GM23338 (cell line): Measurements from ENCODE around the gene COG6. TPM values are rescaled to one million over a fixed set of nuclear protein-coding genes. Genes with fewer than 3 reads are reported as not detected.

Experiments
- ATAC-seq: fragments of 200-7000 bp; cut with Tn5 transposase; 3 replicates; pipeline ENCODE4 v1.9.1; 2020
- DNase-seq: peaks from one replicate; pipeline ENCODE4 v3.0.0-alpha.2; 2015; ENCODE audit warnings: low spot score
- H2AFZ ChIP-seq: fragments of 200-600 bp; sonication (generic); 2 replicates; pipeline ENCODE4 v1.8.0; 2016; ENCODE audit warnings: antibody characterized with exemption, mild to moderate bottlenecking, moderate library complexity
- H3F3A ChIP-seq: fragments of 200-600 bp; sonication (generic); replicated peaks from 2 replicates; pipeline ENCODE4 v1.8.0; 2017; ENCODE audit warnings: antibody characterized with exemption, mixed run types, low read depth
- H3K27ac ChIP-seq: fragments of 200-600 bp; sonication (generic); 2 replicates; pipeline ENCODE4 v1.6.1; 2016; ENCODE audit warnings: low read depth
- H3K27me3 ChIP-seq: fragments of 200-600 bp; sonication (generic); 2 replicates; pipeline ENCODE4 v1.8.0; 2016; ENCODE audit warnings: mild to moderate bottlenecking, mixed run types, moderate library complexity; ENCODE audit not compliant: insufficient read depth
- H3K36me3 ChIP-seq: fragments of 200-600 bp; sonication (generic); 2 replicates; pipeline ENCODE4 v1.8.0; 2016; ENCODE audit warnings: mild to moderate bottlenecking; ENCODE audit not compliant: insufficient read depth
- H3K4me1 ChIP-seq: fragments of 200-600 bp; sonication (generic); 2 replicates; pipeline ENCODE4 v1.8.0; 2016; ENCODE audit warnings: mild to moderate bottlenecking, moderate library complexity; ENCODE audit not compliant: insufficient read depth
- H3K4me2 ChIP-seq: fragments of 200-600 bp; sonication (generic); 2 replicates; pipeline ENCODE4 v1.7.1; 2017; ENCODE audit warnings: mixed run types
- H3K4me3 ChIP-seq: fragments of 200-600 bp; sonication (generic); 2 replicates; pipeline ENCODE4 v1.6.1; 2016; ENCODE audit warnings: mixed run types
- H3K79me2 ChIP-seq: fragments of 200-600 bp; sonication (generic); replicated peaks from 2 replicates; pipeline ENCODE4 v1.8.0; 2017; ENCODE audit warnings: mild to moderate bottlenecking; ENCODE audit not compliant: insufficient read depth
- H3K9me2 ChIP-seq: fragments of 200-600 bp; sonication (generic); 2 replicates; pipeline ENCODE4 v1.8.0; 2017; ENCODE audit not compliant: insufficient read depth
- H4K20me1 ChIP-seq: fragments of 200-600 bp; sonication (generic); replicated peaks from 2 replicates; pipeline ENCODE4 v1.8.0; 2017; ENCODE audit warnings: mild to moderate bottlenecking; ENCODE audit not compliant: insufficient read depth
- H3K27ac Mint-ChIP-seq: 2 replicates; pipeline ENCODE4 v1.8.0; 2020; ENCODE audit warnings: inconsistent platforms, mild to moderate bottlenecking, moderate library complexity, mixed read lengths
- H3K27me3 Mint-ChIP-seq: 3 replicates; pipeline ENCODE4 v1.8.0; 2022; ENCODE audit warnings: low read depth, mild to moderate bottlenecking, moderate library complexity, mixed read lengths, inconsistent platforms; ENCODE audit not compliant: insufficient read depth, poor library complexity
- H3K36me3 Mint-ChIP-seq: 3 replicates; pipeline ENCODE4 v1.8.0; 2021; ENCODE audit warnings: low read depth, mild to moderate bottlenecking, inconsistent platforms, moderate library complexity, mixed read lengths
- H3K4me1 Mint-ChIP-seq: 3 replicates; pipeline ENCODE4 v1.8.0; 2020; ENCODE audit warnings: mild to moderate bottlenecking, inconsistent platforms, mixed read lengths
- H3K4me3 Mint-ChIP-seq: 3 replicates; pipeline ENCODE4 v1.8.0; 2021; ENCODE audit warnings: moderate library complexity, mild to moderate bottlenecking, inconsistent platforms, mixed read lengths
- H3K9me3 Mint-ChIP-seq: 3 replicates; pipeline ENCODE4 v1.8.0; 2020; ENCODE audit warnings: moderate library complexity, mild to moderate bottlenecking, inconsistent platforms, mixed read lengths
- CREB1 ChIP-seq: fragments of 250-450 bp; sonication (Bioruptor Pico); IDR thresholded peaks from 2 replicates; pipeline ENCODE4 v1.5.0; 2020; ENCODE audit warnings: low read depth, mild to moderate bottlenecking, moderate library complexity
- CTCF ChIP-seq, 2 experiments: fragments of 200-600 bp in 1 of 2; sonication (generic) in 1 of 2; conservative IDR thresholded peaks; 2 replicates each; pipeline versions ENCODE4 v1.5.1 to v1.6.1; 2016 to 2017; ENCODE audit warnings: antibody characterized with exemption in 2 of 2, low read depth in 2 of 2, mild to moderate bottlenecking in 2 of 2, moderate library complexity in 1 of 2
- ETS1 ChIP-seq: IDR thresholded peaks from 2 replicates; pipeline ENCODE4 v1.6.1; 2016; ENCODE audit warnings: antibody characterized with exemption
- EZH2 ChIP-seq: fragments of 200-600 bp; sonication (generic); IDR thresholded peaks from one replicate; pipeline ENCODE4 v1.8.0; 2017; ENCODE audit warnings: antibody characterized with exemption, mild to moderate bottlenecking, low read depth; ENCODE audit not compliant: unreplicated experiment
- EZH2phosphoT487 ChIP-seq: fragments of 200-600 bp; sonication (generic); IDR thresholded peaks from one replicate; pipeline ENCODE4 v1.8.1; 2018; ENCODE audit warnings: antibody characterized with exemption; ENCODE audit not compliant: unreplicated experiment
- JUNB ChIP-seq: IDR thresholded peaks from one replicate; pipeline ENCODE4 v1.6.1; 2016; ENCODE audit warnings: antibody characterized with exemption; ENCODE audit not compliant: unreplicated experiment
- NANOG ChIP-seq: IDR thresholded peaks from 2 replicates; pipeline ENCODE4 v1.6.1; 2016; ENCODE audit warnings: antibody characterized with exemption, borderline replicate concordance
- POLR2AphosphoS5 ChIP-seq: IDR thresholded peaks from 2 replicates; pipeline ENCODE4 v1.6.1; 2016; ENCODE audit warnings: antibody characterized with exemption, low read depth
- REST ChIP-seq: IDR thresholded peaks from one replicate; pipeline ENCODE4 v1.6.1; 2018; ENCODE audit warnings: antibody characterized with exemption; ENCODE audit not compliant: unreplicated experiment
- STAT1 ChIP-seq: IDR thresholded peaks from one replicate; pipeline ENCODE4 v1.6.1; 2016; ENCODE audit warnings: antibody characterized with exemption; ENCODE audit not compliant: unreplicated experiment
- ZNF114 ChIP-seq: fragments of 250-450 bp; sonication (Bioruptor Pico); IDR thresholded peaks from 2 replicates; pipeline ENCODE4 v1.5.0; 2020; ENCODE audit warnings: mild to moderate bottlenecking, moderate library complexity
- ZNF331 ChIP-seq: fragments of 250-450 bp; sonication (Bioruptor Pico); IDR thresholded peaks from 2 replicates; pipeline ENCODE4 v1.5.0; 2020; ENCODE audit warnings: low read depth, mild to moderate bottlenecking, moderate library complexity
- polyA plus RNA-seq: library from polyadenylated mRNA; unstranded; fragments of >200 nt; fragmentation: Nextera tagmentation; extraction: Ambion mirVana; gene quantifications from 2 replicates; pipeline ENCODE4 v1.2.1, GENCODE V29; 2016
- total RNA-seq: library from RNA; depleted of rRNA; stranded (reverse); fragments of >200 nt; shearing (Covaris generic); gene quantifications from 2 replicates; pipeline ENCODE4 v1.2.3, GENCODE V29; 2014

The COG6 gene
- total and polyA plus RNA-seq, 2 experiments from 2014 or later: 10.0 to 23.6 TPM

- TF ChIP-seq ETS1: no peak
- TF ChIP-seq JUNB: no peak
- no peak for TF ChIP-seq ZNF114
- TF ChIP-seq EZH2: no peak
- TF ChIP-seq CREB1 (CRISPR knock-in tag): no peak
- no peak for TF ChIP-seq EZH2phosphoT487
- TF ChIP-seq STAT1: no peak
- TF ChIP-seq CTCF (conservative IDR thresholded peaks at IDR 0.05; ENCODE audit: low read depth in 2 of 2): no peak
- TF ChIP-seq REST: no peak
- no peak for TF ChIP-seq NANOG
- no peak for TF ChIP-seq ZNF331
Measured at GRCh38 chr13:39663958-39664357, 8.5 kb downstream of the COG6 start (continued).

DNA sequence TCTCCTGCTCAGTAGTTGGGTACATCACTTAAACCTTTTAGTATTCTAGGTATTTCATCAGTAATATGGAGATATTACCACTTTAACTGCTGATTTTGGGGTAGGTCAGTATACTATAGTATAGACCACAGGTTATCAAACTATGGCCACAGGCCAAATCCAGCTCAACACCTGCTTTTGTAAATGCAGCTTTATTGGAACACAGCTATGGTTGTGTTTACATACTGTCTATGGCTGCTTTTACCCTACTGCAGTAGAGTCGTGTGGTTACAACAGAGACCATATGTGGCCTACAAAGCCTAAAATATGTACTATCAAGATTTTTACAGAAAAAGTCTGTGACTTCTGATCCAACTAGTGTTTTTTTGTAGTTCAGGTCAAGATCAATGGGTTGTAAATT is 10.3 kb downstream of the COG6 start:
- Histone ChIP-seq H3K27ac (no peak overlapping the region), H3K36me3 (0 out of 2 replicates have a peak, but pooled peaks cover 4% of the 10 kb centered on the region), H3K9me2 (no peaks in the 10 kb centered on the region), H3K4me1 (no peaks in the 10 kb centered on the region), H3K4me3 (no peak overlapping the region), H4K20me1 (no peaks in the 10 kb centered on the region), H3K79me2 (no peaks in the 10 kb centered on the region), H3K4me2 (no peak overlapping the region), H3F3A (no peaks in the 10 kb centered on the region), H2AFZ (no peak overlapping the region), H3K27me3 (no peaks in the 10 kb centered on the region)
- TF ChIP-seq POLR2AphosphoS5 (no peak), ZNF331 (no peak), ETS1 (no peak), EZH2phosphoT487 (no peak), NANOG (no peak), JUNB (no peak), EZH2 (no peak), CTCF (conservative IDR thresholded peaks at IDR 0.05; ENCODE audit: low read depth in 2 of 2) (no peak)
- H3K4me3 Mint-ChIP-seq: no peak overlapping the region
- H3K27ac Mint-ChIP-seq: no peak overlapping the region
- DNase-seq (no peak), ATAC-seq (no peak)
- no peaks in the 10 kb centered on the region for H3K4me1 Mint-ChIP-seq
- no peaks in the 10 kb centered on the region for H3K9me3 Mint-ChIP-seq
- no peaks in the 10 kb centered on the region; the same call in 2 of the 3 replicates for H3K36me3 Mint-ChIP-seq
- H3K27me3 Mint-ChIP-seq: no peaks in the 10 kb centered on the region
